HepG2 (cell line): ENCODE results near the gene SEMA3B. TPM values are rescaled to one million over a fixed set of nuclear protein-coding genes. Genes with fewer than 3 reads are reported as not detected.

ENCODE experiments used
- ATRX ChIP-seq: sonication (generic); formaldehyde crosslinking; IDR thresholded peaks from 2 replicates; pipeline ENCODE4 v1.4.0; 2020; ENCODE audit warnings: missing genetic modification reagents, borderline replicate concordance
- KDM3A ChIP-seq: IDR thresholded peaks from 2 replicates; pipeline ENCODE4 v1.6.1; 2018; ENCODE audit warnings: low read depth, missing compliant biosample characterization
- MAF1 ChIP-seq: sonication (generic); formaldehyde crosslinking; IDR thresholded peaks from 2 replicates; pipeline ENCODE4 v1.5.0; 2020; ENCODE audit warnings: missing genetic modification reagents, borderline replicate concordance
- PPARG ChIP-seq: conservative IDR thresholded peaks from 2 replicates; pipeline ENCODE4 v1.6.1; 2016; ENCODE audit warnings: missing biosample characterization, missing genetic modification reagents
- TAF1 ChIP-seq: sonication (generic); formaldehyde crosslinking; IDR thresholded peaks from 2 replicates; pipeline ENCODE4 v1.4.0; 2020; ENCODE audit warnings: missing genetic modification reagents
- TCF12 ChIP-seq, 2 experiments: fragments of 450-650 bp in 1 of 2; sonication (generic) in 1 of 2; formaldehyde crosslinking in 1 of 2; IDR thresholded peaks; 2 replicates each; pipeline versions ENCODE4 v1.6.1 to v1.8.0; 2017 to 2022; ENCODE audit warnings: antibody characterized with exemption in 1 of 2, mild to moderate bottlenecking in 1 of 2, missing genetic modification reagents in 1 of 2, moderate library complexity in 1 of 2
- ZBTB44 ChIP-seq: sonication (generic); formaldehyde crosslinking; IDR thresholded peaks from 2 replicates; pipeline ENCODE4 v1.4.0; 2020; ENCODE audit warnings: missing genetic modification reagents
- ZBTB8A ChIP-seq: sonication (generic); formaldehyde crosslinking; IDR thresholded peaks from 2 replicates; pipeline ENCODE4 v1.4.0; 2020; ENCODE audit warnings: mild to moderate bottlenecking, low read depth, missing genetic modification reagents, borderline replicate concordance
- ZNF20 ChIP-seq: sonication (generic); formaldehyde crosslinking; IDR thresholded peaks from 2 replicates; pipeline ENCODE4 v1.4.0; 2020; ENCODE audit warnings: mild to moderate bottlenecking, moderate library complexity, missing genetic modification reagents
- ZNF280D ChIP-seq: sonication (generic); formaldehyde crosslinking; IDR thresholded peaks from 2 replicates; pipeline ENCODE4 v1.5.1; 2020; ENCODE audit warnings: mild to moderate bottlenecking, missing genetic modification reagents
- ZNF335 ChIP-seq: sonication (generic); formaldehyde crosslinking; IDR thresholded peaks from 2 replicates; pipeline ENCODE4 v1.4.0; 2020; ENCODE audit warnings: missing genetic modification reagents
- ZNF580 ChIP-seq: IDR thresholded peaks from 2 replicates; pipeline ENCODE4 v1.6.1; 2016; ENCODE audit warnings: low read depth, borderline replicate concordance
- ZNF766 ChIP-seq: sonication (generic); formaldehyde crosslinking; IDR thresholded peaks from 2 replicates; pipeline ENCODE4 v1.5.0; 2020; ENCODE audit warnings: missing genetic modification reagents, borderline replicate concordance
- polyA plus RNA-seq, 8 experiments: library from polyadenylated mRNA; depleted of rRNA in 3 of 8; stranded (reverse) in 7 of 8; unstranded in 1 of 8; fragments of >200 nt; fragmentation: Illumina TruSeq in 4 of 8; extraction: Trizol in 4 of 8; gene quantifications; 2 replicates each; pipeline versions ENCODE4 v1.2.1 to v1.2.3, GENCODE V29; 2011 to 2016; ENCODE audit warnings: low read depth in 4 of 8, missing spikeins in 1 of 8, mixed read lengths in 1 of 8; ENCODE audit not compliant: insufficient read depth in 1 of 8
- total RNA-seq, 5 experiments: library from RNA; depleted of rRNA; stranded (reverse); fragments of >200 nt; fragmentation: Illumina TruSeq; extraction: Trizol; gene quantifications; 2 replicates each; pipeline ENCODE4 v1.2.3, GENCODE V29; 2016; ENCODE audit warnings: low read depth in 1 of 5
- TF ChIP-seq, protein P1 (sequence below): sonication (generic); formaldehyde crosslinking; IDR thresholded peaks from 2 replicates; pipeline ENCODE4 v1.5.0; 2020; ENCODE audit warnings: mild to moderate bottlenecking, missing genetic modification reagents, moderate library complexity
- TF ChIP-seq, protein P2 (sequence below): sonication (generic); formaldehyde crosslinking; IDR thresholded peaks from 2 replicates; pipeline ENCODE4 v1.4.0; 2020; ENCODE audit warnings: mild to moderate bottlenecking, missing genetic modification reagents
- TF ChIP-seq, protein P3 (sequence below): sonication (generic); formaldehyde crosslinking; IDR thresholded peaks from 2 replicates; pipeline ENCODE4 v1.4.0; 2020; ENCODE audit warnings: missing genetic modification reagents

SEMA3B gene
- total and polyA plus RNA-seq, 2 of the 13 experiments (the other 11 are each of a cell fraction or from before 2014, with no cell fraction given): 93.2 to 158 TPM

GRCh38 chr3:50227390-50228183 lies 41.4 kb upstream of the SEMA3B start (continued):
- TF ChIP-seq, protein P1, sequence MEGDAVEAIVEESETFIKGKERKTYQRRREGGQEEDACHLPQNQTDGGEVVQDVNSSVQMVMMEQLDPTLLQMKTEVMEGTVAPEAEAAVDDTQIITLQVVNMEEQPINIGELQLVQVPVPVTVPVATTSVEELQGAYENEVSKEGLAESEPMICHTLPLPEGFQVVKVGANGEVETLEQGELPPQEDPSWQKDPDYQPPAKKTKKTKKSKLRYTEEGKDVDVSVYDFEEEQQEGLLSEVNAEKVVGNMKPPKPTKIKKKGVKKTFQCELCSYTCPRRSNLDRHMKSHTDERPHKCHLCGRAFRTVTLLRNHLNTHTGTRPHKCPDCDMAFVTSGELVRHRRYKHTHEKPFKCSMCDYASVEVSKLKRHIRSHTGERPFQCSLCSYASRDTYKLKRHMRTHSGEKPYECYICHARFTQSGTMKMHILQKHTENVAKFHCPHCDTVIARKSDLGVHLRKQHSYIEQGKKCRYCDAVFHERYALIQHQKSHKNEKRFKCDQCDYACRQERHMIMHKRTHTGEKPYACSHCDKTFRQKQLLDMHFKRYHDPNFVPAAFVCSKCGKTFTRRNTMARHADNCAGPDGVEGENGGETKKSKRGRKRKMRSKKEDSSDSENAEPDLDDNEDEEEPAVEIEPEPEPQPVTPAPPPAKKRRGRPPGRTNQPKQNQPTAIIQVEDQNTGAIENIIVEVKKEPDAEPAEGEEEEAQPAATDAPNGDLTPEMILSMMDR (CRISPR knock-in tag): peak; percentile 89
- TF ChIP-seq PPARG (peak; percentile 76), MAF1 (CRISPR knock-in tag) (no peak), ZBTB44 (CRISPR knock-in tag) (no peak), ATRX (CRISPR knock-in tag) (no peak), ZNF335 (CRISPR knock-in tag) (peak; percentile 63; the same call in 1 of the 2 replicates), ZBTB8A (no peak), TAF1 (peak; percentile 78; the same call in 1 of the 2 replicates), KDM3A (CRISPR knock-in tag) (peak; percentile 75; the same call in 1 of the 2 replicates), ZNF580 (peak; percentile 81), ZNF280D (0 out of 2 replicates have a peak, but pooled peaks have one; percentile 58), ZNF20 (no peak), TCF12 (IDR thresholded peaks at IDR 0.05) (no peak), TCF12 (CRISPR knock-in tag; IDR thresholded peaks at IDR 0.05) (no peak), ZNF766 (CRISPR knock-in tag) (no peak; the same call in 1 of the 2 replicates)
- TF ChIP-seq, protein P2, sequence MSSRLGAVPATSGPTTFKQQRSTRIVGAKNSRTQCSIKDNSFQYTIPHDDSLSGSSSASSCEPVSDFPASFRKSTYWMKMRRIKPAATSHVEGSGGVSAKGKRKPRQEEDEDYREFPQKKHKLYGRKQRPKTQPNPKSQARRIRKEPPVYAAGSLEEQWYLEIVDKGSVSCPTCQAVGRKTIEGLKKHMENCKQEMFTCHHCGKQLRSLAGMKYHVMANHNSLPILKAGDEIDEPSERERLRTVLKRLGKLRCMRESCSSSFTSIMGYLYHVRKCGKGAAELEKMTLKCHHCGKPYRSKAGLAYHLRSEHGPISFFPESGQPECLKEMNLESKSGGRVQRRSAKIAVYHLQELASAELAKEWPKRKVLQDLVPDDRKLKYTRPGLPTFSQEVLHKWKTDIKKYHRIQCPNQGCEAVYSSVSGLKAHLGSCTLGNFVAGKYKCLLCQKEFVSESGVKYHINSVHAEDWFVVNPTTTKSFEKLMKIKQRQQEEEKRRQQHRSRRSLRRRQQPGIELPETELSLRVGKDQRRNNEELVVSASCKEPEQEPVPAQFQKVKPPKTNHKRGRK (CRISPR knock-in tag): no peak
- TF ChIP-seq, protein P3, sequence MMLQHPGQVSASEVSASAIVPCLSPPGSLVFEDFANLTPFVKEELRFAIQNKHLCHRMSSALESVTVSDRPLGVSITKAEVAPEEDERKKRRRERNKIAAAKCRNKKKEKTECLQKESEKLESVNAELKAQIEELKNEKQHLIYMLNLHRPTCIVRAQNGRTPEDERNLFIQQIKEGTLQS (CRISPR knock-in tag): no peak; the same call in 1 of the 2 replicates
